Hepatic stellate cell (primary cell): ENCODE results near the gene ARHGAP35.

ENCODE experiments used
- DNase-seq: peaks from one replicate; pipeline ENCODE4 v3.0.0; 2011; ENCODE audit warnings: low spot score

ARHGAP35 gene

GRCh38 chr19:46904114-46905060, 43.6 kb downstream of the ARHGAP35 start:
- peak; percentile 48 for DNase-seq

GRCh38 chr19:46906221-46906620, 45.4 kb downstream of the ARHGAP35 start:
- DNase-seq, result no peak

- DNase-seq, result no peak
These were observed 47.1 kb downstream of the ARHGAP35 start for GRCh38 chr19:46907880-46908279.

- no peak for DNase-seq
These were observed 48.6 kb downstream of the ARHGAP35 start for GRCh38 chr19:46909356-46909755.
